K562 treated with DMSO at 1 percent for 4 hours (cell line): ENCODE data around the gene REXO4. TPM values are rescaled to one million over a fixed set of nuclear protein-coding genes. Genes with fewer than 3 reads are reported as not detected.

Experiments
- total RNA-seq: library from RNA; unstranded; fragments of 300-600 nt; gene quantifications from 2 replicates; pipeline ENCODE4 v1.2.3, GENCODE V29; 2022; ENCODE audit not compliant: insufficient read depth

Gene REXO4, protein sequence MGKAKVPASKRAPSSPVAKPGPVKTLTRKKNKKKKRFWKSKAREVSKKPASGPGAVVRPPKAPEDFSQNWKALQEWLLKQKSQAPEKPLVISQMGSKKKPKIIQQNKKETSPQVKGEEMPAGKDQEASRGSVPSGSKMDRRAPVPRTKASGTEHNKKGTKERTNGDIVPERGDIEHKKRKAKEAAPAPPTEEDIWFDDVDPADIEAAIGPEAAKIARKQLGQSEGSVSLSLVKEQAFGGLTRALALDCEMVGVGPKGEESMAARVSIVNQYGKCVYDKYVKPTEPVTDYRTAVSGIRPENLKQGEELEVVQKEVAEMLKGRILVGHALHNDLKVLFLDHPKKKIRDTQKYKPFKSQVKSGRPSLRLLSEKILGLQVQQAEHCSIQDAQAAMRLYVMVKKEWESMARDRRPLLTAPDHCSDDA
- 22.5 and 25.7 TPM in 2 replicates for total RNA-seq

DNA sequence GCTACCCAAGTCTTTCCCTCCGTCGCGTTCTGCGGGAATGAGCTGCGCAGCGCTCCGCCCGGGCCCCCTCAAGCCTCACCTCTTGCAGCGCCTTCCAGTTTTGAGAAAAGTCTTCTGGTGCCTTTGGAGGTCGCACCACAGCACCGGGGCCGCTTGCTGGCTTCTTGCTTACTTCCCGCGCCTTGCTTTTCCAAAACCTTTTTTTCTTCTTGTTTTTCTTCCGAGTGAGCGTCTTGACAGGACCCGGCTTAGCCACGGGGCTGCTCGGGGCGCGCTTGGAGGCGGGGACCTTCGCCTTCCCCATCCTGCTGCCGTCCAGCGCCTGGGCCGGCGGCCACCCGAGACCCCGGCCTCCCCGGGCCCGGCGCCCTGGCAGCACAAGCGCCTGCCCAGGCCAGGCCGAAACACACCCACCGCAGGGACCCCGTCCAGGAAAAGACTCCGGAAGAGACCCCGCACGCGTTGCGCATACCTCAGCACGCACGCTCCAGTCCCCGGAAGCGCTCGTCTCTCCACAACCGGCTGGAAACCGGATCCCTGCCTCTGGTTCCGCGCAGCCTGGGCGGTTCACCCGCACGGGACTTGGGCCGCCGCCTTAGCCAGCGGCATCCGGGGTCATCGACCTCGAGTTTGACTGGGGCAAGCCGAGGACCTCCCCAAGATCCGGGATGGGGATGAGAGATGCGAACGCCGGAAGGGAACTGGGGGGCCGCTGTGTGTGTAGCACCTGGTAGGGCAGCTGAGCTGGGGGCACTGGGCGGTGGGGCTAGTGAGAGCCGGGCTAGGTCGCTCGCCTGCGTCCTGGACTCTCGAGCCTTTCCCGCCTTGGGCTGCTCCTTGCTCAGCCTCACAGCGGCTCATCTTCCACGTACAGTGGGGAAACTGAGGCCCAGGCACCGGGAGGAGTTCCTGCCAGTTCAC is at the start of gene REXO4:
Gene REXO4, minus strand, starts transcription at position 470 of the 921 bp plus-strand sequence. Its CDS starts 166 bp downstream, at position 304.

DNA sequence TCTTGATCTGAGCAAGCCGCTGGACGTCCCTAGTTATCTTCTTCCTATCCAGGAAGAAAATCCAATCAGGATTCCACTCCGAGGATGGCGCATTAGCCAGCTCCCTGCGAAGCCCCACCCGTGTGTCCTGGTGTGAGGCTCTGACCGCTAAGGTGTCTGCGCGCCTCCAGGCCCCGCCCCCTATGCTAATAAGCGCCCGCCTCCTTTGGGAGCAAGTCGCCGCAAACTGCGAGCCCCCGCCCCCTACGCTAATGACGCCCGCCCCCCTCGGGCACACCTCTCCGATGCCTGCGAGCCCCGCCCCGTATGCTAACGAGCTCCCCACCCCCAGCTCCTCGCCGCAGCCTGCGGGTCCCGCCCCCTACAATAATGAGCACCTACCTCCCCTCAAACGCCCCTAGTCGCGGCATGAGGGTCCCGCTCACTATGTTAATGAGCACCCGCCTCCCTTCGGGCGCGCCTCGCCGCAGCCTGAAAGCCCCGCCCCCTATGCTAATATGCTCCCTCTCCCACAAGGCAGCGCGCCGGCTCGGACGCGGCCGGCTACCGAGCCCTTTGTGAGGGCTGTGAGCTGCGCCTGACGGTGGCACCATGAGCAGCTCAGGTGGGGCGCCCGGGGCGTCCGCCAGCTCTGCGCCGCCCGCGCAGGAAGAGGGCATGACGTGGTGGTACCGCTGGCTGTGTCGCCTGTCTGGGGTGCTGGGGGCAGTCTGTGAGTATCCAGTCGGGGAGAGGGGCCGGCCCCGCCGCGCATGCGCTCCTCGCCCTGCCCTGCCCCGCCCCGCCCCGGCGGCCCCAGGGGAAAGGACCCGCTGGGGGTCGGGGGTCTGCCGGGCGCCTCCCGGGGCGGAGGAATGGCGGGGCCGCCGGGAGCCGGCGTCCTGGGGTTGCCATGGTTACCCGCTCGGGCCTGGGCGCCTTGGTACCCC is 41.9 kb upstream of the REXO4 start, which contains the start of gene CACFD1:
Gene CACFD1, plus strand, starts transcription at position 503 of the 929 bp plus-strand sequence. Its CDS starts 89 bp downstream, at position 592.

DNA sequence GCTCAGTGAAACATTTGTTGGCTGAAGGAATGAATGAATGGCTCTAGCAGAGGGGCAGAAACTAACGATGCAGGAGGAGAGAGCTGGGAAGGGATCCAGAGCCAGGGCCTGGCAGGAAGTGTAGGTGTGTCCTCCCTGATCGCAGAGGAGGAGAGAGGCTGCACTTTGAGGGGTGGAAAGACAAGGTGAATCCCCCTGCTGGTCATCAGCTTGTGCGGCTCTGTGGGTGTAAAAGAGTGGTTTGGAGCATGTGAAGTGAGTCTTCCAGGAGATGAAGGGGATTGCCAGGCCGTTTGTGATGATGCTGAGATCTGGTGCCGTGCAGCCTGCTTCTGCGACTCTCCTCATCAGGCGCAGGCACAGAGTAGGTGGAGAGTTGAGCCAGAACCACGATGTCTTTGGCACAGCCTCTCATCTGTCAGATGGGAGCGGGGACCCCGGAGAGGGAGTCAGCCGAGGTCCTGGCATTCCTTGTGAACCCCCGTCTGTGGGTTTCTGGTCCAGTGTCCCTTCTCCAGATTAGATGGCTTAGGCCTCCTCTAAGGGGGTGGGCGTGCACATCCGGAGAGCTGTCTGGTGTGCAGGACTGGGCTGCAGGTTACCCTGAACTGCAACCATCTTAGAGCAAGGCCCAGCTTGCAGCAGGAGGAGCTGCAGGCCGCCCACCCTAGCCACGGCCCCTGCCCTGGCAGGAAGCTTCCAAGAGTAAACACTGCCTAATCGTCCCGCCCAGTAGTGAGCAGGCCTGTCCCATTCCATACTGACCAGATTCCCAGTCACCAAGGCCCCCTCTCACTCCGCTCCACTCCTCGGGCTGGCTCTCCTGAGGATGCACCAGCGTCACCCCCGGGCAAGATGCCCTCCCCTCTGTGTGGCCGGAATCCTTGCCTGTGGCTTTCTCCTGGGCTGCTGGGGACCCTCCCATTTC is 4.1 kb upstream of the REXO4 start, which contains the start of gene ADAMTS13:
Gene ADAMTS13, plus strand, starts transcription at position 753 of the 928 bp plus-strand sequence. Its CDS starts 77 bp downstream, at position 830.

DNA sequence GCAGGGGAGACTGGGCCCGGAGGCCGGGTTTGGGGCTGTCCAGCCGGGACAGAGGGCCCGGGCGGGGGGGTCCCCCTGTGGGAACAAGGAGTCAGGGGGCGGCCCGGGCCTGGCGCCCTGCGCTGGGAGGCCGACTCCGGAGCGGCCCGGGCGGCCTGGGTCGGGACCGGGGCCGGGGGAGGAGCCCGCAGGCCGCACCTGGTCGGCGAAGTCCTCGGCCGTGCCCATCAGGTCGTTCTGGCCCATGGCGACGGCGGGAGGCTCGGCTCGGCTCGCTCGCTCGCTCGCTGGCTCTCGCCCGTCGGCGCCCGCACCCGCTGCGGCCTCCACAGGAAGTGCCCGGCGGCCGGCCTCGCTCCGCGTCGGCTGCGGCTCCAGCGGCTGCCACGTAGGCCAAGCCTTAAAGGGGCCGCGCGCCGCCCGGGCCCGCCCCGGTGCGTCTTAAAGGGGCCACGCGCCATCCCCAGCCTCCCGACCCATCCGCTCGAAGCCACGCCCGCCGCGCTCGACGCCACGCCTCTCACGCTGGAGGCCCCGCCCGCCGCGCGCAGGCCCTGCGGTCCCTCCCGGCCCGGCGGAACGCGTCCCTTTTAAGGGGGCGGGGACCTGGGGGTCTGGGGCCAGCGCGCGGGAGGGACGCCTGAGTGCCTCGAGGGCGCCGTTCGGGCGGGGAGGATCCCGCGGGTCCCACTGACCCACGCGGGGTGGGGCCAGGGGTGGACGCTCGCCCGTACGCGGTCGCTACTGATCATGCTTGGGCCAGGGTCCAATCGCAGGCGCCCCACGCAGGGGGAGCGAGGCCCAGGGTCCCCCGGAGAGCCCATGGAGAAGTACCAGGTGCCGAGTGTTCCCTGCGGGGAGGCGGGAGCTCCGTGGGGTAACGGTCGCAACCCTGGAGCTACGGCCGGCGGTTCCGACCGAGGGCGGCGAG is 41.8 kb downstream of the REXO4 start, which contains the start of the genes STKLD1 and SURF4:
Gene STKLD1, plus strand, starts transcription at position 643 of the 931 bp plus-strand sequence. Its CDS starts 108 bp downstream, at position 751.
Gene SURF4, minus strand, starts transcription at position 337 of the 931 bp plus-strand sequence. Its CDS starts 91 bp downstream, at position 246.

DNA sequence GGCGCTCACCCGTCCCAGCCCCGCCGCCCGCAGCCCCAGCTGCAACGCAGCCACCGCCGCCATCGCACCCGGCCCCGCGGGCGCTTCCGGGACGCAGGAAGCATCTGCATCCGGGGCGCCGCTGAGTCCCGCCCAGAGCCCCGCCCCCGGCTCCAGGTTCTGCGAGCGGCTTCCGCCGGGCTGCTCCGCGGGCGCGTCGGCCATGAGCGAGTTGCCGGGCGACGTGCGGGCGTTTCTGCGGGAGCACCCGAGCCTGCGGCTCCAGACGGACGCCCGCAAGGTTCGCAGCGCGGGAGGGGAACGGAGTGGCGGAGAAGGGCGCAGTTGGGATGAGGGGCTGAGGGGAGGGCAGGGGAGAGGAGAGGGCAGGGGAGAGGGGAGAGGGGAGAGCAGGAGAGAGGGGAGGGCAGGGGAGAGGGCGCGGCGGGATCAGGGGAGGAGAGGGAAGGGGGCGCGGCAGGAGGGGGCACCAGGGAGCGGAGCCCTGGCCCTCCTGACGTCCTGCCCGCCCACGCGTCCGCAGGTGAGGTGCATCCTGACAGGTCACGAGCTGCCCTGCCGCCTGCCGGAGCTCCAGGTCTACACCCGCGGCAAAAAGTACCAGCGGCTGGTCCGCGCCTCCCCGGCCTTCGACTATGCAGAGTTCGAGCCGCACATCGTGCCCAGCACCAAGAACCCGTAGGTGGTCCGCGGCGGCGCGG is 61.3 kb downstream of the REXO4 start, which contains the start of the genes SURF1 and SURF2:
Gene SURF1, minus strand, starts transcription at position 97 of the 701 bp plus-strand sequence. Its CDS starts 34 bp downstream, at position 63.
Gene SURF2, plus strand, starts transcription at position 160 of the 701 bp plus-strand sequence. Its CDS starts 43 bp downstream, at position 203.

Other genes starting within 250 kb of the REXO4 start
- gene OBP2B, start 208.8 kb downstream of the REXO4 start, total RNA-seq, result not detected in 2 replicates
- 7.3 and 10.5 TPM in 2 replicates for gene ABO, start 142.8 kb downstream of the REXO4 start, total RNA-seq
- gene SURF6, start 81.8 kb downstream of the REXO4 start, total RNA-seq, result 14.3 and 14.4 TPM in 2 replicates
- 13.5 and 17.6 TPM in 2 replicates for gene MED22, start 69.9 kb downstream of the REXO4 start, total RNA-seq
- gene RPL7A, start 69.8 kb downstream of the REXO4 start, total RNA-seq, result 6,168 and 6,240 TPM in 2 replicates
- gene SURF1, start 61.5 kb downstream of the REXO4 start, total RNA-seq, result 33.0 and 52.8 TPM in 2 replicates
- gene SURF2, start 61.5 kb downstream of the REXO4 start, total RNA-seq, result 45.7 and 49.1 TPM in 2 replicates
- gene SURF4, start 42.0 kb downstream of the REXO4 start, total RNA-seq, result 187 and 219 TPM in 2 replicates
- gene STKLD1, start 41.6 kb downstream of the REXO4 start, total RNA-seq, result 1.4 TPM in 1 of 2 replicates, not detected in the other
- 0.27 and 0.28 TPM in 2 replicates for gene ADAMTS13, start 4.4 kb upstream of the REXO4 start, total RNA-seq
- 6.7 and 7.5 TPM in 2 replicates for gene CACFD1, start 42.0 kb upstream of the REXO4 start, total RNA-seq
- not detected in 2 replicates for gene SLC2A6, start 61.1 kb upstream of the REXO4 start, total RNA-seq
- not detected in 2 replicates for gene MYMK, start 106.9 kb upstream of the REXO4 start, total RNA-seq
- not detected in 2 replicates for gene ADAMTSL2, start 116.7 kb upstream of the REXO4 start, total RNA-seq
- gene FAM163B, start 191.4 kb upstream of the REXO4 start, total RNA-seq, result not detected in 2 replicates
- not detected in 2 replicates for gene DBH, start 218.4 kb upstream of the REXO4 start, total RNA-seq